Stimulated activated naive CD4-positive, alpha-beta T cell treated with Interleukin-2 at 50 U/mL for 16 hours (primary cell): ENCODE measurements around the gene CAMKK2.
"Not testable (repeated sequence)": the region's sequence is repeated elsewhere in the genome, so short reads cannot be mapped to it uniquely, and the experiment has no call there.

Experiments
- DNase-seq: peaks from one replicate; lab custom pipeline; 2025; lab: John Stamatoyannopoulos, UW

Gene CAMKK2

DNA sequence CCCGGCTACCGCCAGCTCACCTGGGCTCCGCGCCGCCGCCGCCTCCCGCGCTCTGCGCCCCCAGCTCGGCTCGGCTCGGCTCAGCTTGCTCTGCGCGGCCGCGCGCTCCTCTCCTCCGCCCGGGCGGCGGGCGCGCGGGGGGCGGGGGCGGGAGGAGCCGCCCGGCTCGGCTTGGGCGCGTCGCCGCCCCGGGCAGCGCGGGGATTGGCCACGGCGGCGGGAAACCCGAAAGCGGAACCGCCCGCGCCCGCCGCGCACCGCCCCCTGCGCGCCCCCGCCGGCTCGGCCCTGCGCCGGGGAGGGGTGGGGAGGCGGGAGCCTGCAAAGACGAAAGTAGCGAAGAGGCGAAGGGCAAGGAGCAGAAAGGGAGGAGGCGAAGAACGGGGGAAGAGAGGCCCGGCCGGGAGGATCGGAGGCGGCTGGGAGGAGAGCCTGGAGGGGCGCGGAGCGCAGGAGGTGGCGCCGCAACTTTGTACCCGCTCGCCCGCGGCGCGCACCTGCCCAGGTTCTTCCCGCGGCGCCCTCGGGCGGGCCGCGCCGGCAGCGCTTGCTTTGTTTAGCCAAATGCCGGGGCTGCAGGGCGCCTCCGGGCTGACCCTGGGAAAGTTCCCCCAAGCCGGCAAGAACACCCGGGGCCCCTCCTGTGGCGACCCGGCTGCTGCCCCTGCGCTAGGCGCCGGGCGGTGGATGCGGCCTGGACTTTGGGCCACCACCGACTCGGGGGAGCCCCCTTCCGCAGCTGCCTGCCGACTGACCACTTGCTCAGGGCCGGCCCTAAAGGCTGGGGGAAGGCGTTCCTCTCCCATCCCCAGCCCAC is at the start of gene CAMKK2:
TSS of gene CAMKK2 (minus strand) at position 92 of the 817 bp plus-strand sequence. CDS start 22,183 bp downstream, outside the sequence.
- peak; percentile 83 for DNase-seq

DNA sequence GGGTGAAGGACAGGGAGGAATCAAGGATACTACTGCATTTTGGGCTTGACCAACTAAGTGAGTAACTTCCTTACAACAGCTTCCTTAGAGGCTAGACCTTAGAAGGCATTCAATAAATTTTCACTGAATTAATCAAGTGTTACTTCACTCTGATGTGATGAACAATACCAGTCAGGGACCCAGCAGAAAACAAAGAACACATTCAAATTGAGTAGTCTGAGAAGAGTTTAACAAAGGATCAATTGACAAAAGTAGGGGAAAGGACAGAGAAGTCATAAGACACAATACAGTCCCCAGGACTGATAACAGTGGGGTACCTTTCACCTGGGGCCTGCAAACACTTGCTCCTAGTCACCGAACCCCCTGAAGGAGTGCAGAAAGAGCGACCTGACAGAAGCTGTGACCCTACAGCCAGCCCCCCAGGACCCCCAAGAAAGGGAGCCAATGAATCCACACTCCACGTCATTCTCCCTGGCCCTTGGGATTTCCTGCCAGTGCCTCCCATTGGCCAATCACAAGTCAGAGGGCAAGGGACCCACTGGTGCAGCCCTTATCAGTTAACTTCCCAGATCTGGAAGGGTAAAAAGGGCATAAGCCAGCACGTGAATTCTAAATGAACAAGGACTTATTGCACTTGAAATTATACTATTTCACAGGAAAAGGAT is 48.8 kb upstream of the CAMKK2 start:
- DNase-seq: no peak

DNA sequence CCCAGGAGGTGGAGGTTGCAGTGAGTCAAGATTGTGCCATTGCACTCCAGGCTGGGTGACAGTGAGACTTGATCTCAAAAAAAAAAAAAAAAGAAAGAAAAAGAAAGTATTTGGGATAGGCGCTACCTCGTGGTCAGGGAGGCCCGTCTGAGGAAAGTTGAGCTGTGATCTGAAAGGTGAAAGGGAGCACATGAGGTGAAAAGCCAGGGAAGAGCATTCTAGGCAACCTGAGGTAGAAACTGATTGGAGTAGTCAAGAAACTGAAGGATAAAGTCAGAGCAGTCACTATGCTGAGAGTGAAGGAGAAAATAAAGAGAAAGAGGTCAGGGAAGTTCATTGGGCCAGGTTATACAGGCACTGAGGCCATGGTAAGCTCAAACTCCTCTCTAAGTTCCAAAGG is 48.0 kb upstream of the CAMKK2 start:
- no peak for DNase-seq

DNA sequence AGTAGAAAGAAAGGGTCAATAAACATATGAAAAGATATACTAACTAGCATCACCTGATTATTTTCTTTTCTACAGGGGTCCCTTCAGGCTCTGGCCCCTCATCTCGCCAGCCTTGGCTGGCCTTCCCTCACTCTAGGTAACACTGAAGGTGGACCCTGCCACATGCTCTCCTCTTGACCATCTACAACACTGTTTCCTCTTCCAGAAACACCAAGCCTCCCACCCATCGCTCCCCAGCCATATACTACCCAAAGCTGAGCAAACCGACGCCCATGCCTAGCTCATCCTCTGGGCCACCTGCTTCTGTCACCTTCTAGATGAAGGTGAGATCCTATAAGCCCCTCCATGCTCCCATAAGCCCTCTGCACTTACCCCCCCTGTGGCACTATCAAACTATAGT is 40.9 kb upstream of the CAMKK2 start:
- DNase-seq: no peak

DNA sequence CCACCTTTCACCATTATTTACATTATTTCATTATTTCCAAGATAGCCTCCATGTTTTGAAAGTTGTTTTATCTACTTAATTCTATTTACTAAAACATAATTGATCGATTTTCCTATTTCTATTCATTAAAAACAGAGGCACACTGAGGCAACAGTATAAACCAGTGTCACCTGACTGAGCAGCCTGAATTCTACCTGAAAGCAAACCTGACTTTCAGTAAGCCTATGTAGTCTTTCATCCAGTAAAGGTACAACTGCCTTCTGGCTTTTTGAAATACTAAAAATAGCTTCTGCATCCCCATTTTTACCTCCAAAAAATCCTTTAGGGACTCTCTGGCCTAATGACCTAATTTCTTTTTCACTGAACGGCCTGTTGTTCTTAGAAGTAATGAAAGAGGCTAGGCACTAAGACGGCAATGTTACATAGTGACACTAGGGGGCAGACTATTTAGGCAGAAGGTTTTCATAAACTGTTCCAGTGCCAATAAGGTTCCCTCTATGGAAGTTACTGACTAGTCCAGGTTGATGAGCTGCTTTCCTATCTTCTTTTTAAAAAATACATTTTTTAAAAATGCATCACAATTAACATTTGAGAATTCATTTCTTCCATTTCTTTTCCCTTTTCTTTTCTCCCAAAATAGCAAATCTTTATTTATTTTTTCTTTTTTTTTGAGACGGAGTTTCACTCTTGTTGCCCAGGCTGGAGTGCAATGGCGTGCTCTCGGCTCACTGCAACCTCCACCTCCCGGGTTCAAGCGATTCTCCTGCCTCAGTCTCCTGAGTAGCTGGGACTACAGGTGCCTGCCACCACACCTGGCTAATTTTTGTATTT is 38.2 kb upstream of the CAMKK2 start:
- no peak for DNase-seq

DNA sequence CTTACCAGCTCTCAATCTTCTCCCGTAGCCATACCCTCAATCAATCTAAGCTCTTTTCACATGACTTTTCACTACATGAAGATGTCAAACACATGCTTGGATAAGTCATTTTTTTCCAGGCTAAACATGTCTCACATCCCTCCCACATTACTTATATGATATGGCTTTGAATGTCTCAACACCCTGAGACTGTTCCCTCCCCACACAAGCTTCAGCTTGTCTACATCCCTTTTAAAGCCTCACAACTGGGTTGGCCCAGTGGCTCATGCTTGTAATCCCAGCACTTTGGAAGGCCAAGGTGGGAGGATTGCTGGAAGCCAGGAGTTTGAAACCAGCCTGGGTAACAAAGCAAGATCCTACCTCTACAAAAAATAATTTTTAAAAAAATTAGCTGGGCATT is 37.2 kb upstream of the CAMKK2 start:
- no peak for DNase-seq

DNA sequence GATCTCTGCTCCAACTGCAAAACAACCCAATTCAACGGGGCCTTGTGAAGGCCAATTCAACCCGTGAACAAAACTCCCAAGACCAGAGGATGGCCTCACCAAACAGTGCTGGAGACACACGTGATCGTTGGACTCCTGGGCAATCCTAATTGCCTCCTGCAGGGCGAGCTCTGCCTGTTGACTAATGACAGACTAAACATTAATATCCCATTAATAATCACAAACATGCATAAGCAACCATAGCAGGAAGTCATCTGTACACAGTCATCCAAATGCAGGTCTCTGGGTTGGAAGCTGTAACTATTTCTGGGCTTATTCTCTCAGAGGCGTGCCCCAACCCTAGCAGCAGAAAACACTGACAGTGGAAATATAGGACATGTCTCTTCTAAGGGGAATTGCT is 34.7 kb upstream of the CAMKK2 start:
- DNase-seq: no peak

DNA sequence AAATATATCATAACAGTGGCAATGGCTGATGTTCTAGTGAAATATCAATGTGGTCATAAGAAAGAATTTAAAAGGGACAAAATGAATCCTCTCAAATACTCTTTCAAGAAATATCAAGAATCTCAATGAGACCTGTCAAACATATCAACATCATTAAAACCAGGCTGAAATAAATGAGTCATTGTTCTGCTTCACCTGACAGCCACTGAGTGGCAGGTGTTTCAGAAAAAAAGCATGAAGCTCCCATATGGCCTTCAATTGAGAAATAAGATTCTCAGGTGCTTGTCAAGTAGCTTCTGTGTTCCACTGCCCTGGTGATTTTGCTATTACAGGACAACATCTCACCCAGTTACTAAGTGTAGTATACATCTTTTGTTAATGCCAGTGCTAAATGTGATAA is 34.2 kb upstream of the CAMKK2 start:
- DNase-seq: no peak

DNA sequence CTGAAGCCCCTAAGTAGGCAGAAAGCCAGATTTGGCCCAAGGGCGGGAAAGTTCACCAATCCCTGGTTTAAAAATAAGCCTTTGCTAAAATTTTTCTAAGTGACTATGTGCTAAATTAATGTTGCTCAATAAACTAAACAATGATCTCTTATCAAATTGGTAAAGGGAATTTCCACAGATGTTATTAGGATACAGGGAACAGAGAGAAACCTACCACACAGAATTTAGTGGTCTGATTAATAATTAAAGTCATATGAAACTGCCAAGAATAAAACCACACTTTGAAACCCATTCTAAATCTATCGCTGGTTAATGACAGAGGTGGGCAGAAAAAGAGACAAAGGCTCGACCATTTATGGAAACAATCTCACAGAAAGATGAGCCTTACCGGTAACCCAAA is 33.7 kb upstream of the CAMKK2 start:
- no peak for DNase-seq

DNA sequence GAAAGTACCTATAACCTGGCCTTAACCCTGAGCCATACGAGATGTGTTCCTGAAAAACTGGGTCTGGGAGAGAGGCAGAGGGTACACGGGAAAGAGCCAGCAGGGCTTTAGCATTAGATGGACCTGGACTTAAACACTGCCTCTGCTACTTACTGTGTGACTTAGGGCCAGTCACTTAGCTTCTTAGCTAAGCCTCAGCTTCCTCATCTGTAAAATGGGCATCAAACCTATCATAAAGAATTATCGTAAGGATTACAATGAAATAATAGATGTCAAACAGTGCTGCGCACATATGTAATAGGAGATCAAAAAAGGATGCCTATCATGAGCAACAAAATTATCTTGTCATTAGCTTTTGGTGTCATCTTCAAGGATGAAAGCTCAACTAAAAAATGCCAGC is 32.1 kb upstream of the CAMKK2 start:
- DNase-seq: no peak

DNA sequence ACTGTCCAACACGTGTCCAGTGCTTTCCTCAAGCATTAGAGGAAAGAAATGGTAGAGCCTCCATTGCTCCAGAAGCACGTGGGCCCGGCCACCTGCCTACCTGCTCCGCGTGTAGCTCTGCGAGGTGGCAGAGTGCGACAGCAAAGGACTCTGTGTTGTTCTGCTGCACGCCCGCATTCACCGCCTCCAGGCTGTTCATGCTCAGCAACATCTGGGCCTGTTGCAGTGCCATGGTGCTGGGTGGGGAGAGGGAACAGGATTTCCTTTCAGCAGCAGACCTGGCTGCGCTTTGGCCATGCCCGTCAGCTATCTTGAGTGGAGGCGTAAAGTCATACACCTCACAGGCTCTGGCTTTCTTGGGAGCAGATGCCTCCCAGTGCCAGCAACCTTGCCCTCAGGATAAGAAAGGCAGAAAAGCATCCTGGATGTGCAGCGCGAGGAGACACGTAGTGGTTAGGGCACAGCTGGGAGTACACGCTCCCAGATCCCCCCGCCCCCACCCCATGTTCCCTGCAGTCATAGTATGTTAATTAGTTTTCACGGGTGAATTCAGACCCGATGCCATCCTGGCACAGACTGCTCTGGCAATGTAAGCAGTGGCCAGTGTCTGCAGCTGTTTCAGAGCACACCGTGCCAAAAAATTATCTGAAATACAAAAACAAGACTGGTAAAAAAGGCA is 30.6 kb upstream of the CAMKK2 start:
- no peak for DNase-seq

DNA sequence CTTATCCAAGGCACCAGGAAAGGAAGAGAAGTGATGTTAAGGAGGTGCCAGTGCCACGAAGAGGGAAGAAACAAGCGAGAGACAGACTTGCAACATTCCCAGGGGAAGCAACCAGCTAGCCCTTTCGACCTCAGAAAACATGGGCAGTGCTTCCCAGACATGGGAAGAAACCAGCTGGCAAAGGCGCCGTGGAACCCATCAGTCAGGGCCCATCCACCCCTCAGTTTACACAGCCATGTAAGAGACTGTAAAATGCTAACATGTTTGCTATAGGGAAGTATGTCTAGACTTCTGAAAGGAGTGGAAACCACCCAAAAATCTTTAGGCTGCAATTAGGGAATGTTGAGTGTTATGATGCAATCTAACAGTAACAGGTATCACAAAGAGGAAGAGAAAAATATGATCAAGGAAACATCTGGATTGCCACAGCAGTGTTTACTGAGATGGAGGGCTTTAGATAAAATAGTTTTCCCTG is 29.4 kb upstream of the CAMKK2 start:
- no peak for DNase-seq

DNA sequence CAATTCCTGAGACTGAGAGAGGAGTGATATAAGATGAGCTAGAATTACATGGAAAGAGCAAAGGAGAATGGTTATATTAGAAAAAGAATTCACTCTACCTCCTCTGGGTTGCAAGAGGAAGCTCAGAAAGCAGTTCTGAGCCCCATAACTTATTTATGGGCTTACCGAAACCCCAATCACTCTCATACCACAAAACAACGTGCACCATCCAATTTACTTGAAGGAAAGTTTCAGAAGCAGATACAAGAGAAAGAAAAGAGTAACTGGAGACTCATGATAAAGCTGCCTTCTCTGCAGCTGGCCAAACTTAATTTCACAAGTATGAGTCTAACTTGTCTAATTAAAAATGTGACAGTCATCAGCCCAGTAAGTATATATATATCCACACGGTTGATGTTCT is 27.4 kb upstream of the CAMKK2 start:
- no peak for DNase-seq

DNA sequence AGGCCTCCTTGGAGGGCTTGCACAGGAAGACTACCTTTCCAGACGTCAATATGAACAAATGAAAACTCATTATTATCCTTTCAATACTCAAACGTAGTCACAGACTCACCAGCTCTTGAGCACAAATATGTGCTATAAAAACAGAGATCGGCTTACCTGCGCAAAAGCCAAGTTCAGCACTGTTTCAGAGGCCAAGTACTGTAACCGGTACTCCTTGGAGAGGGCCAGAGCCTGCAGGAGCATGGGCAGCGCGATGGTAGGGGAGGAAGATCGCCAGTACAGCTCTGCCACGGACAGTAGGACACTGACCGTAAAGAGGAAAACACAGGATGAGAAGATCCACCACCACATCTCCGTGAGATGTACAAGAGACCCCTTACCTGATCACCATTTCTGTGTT is 21.6 kb upstream of the CAMKK2 start:
- no peak for DNase-seq

DNA sequence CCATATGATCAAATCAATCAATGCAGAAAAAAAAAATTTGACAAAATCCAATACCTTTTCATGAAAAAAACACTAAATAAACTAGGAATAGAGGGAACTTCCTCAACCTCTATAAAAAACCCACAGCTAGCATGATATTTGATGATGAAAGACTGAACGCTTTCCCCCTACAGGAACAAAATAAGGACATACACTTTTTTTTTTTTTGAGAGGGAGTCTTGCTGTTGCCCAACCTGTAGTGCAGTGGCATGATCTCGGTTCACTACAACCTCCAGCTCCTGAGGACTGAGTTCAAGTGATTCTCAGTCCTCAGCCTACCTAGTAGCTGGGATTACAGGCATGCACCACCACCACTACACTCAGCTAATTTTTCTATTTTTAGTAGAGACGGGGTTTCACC is 17.9 kb upstream of the CAMKK2 start:
- no peak for DNase-seq

DNA sequence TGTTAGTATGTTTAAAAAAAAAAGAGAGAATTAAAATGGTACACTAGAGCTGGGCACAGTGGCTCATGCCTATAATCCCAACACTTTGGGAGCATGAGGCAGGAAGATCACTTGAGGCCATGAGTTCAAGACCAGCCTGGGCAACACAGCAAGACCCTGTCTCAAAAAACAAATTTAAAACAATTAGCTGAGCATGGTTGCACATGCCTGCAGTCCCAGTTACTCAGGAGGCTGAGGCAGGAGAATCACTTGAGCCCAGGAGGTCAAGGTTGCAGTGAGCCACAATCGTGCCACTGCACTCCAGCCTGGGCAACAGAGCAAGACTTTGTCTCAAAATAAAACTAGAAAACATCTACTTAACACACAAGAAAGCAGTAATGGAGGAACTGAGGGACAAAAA is 13.7 kb upstream of the CAMKK2 start:
- not testable (repeated sequence) for DNase-seq

DNA sequence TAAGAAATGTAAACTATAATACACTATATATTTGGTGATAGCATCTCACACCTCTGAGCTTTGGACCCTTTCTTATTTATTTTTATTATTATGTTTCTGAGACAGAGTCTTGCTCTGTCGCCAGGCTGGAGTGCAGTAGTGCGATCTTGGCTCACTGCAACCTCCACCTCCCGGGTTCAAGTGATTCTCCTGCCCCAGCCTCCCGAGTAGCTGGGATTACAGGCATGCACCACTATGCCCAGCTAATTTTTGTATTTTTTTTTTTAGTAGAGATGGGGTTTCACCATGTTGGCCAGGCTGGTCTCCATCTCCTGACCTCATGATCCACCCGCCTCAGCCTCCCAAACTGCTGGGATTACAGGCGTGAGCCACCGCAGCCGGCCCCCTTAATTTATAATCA is 10.9 kb upstream of the CAMKK2 start:
- DNase-seq: not testable (repeated sequence)

DNA sequence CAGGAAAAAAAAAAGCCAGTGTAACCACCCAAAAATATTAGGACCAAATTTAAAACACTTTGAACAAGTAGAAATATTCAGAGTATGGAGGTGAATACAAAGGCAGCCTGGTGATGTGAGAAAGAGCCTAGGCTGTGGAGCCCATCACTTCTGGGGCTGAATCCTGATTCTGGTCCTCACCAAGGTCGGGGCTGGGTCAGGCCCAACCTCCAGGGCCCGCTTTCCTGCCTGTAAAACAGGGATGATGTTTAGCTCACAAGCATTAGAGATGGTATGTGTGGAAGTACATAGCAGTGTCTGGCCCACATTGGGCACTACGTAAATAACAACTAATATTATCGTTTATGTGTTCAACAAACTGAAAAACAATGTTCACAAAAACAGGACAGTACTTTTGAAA is 7.8 kb upstream of the CAMKK2 start:
- no peak for DNase-seq

DNA sequence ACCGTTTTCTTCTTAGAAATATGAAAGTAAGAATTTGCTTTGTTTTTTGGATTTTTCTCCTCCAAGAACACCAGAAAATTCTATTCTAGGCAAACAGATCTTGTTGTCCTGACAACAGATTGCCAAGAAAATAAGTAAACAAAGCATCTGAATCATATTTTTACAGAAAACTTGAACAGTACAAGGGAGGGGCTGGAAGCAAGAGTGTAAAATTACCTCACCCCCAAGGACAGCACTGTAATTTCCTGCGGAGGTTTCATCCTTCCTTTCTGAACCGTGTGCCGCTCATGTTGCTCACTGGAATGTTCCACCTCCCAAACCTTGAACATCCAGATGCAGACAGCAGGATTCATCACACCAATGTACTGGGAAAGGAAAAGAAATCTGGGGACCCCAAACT is 5.4 kb upstream of the CAMKK2 start:
- DNase-seq: no peak

DNA sequence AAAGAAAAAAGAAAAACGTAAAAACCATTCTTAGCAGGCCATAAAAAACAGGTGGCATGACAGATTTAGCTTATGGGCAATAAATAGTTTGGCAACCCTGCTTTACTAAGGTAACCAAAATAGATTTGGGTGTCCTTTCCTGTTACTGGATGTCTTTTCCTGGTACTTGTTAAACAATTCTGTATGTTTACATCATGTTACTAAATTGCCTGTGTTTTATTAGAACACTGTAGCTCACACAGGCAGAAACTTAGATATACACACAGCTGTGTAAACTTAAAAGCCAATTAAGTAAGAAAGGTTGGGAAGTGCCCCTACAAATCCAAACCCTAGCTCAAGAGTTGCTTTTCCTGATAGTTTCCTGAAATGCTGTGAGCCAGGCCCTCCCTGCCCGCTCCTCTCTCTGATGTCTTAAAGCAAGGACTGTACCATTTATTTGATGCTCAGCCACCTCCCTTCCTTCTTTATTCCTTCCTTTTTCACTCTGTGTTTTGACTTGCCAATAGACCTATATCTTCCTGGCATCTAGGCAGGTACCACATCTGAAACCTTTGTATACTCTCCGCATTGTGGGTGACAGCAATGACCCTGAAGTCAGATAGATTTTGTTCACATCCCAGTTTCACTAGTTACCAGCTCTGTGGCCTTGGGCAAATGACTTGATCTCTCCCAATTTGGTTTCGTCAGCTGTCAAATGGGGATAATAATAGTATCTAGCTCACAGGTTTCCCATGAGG is 3.7 kb upstream of the CAMKK2 start:
- no peak for DNase-seq

DNA sequence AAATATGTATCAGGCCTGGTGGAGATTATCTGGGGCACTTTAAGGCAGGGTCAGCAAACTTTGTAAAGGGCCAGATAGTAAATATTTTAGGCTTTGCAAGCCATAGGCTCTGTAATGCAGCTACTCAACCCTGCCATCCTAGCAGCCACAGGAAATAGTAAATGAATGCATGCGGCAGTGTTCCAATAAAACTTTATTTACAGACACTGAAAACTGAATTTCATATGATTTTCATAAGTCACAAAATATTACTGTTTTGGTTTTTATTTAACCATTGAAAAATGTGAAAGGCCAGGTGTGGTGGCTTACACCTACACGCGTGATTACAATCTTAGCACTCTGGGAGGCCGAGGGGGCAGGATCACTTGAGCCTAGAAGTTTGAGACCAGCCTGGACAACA is 3.2 kb upstream of the CAMKK2 start:
- no peak for DNase-seq
